GM18502 (cell line): ENCODE results near the gene CCDC24.

Source experiments
- ATAC-seq: cut with Tn5 transposase; IDR thresholded peaks from one replicate; pipeline ENCODE4 v1.9.1; 2021; ENCODE audit warnings: mild to moderate bottlenecking; ENCODE audit not compliant: unreplicated experiment, poor library complexity

The CCDC24 gene

DNA sequence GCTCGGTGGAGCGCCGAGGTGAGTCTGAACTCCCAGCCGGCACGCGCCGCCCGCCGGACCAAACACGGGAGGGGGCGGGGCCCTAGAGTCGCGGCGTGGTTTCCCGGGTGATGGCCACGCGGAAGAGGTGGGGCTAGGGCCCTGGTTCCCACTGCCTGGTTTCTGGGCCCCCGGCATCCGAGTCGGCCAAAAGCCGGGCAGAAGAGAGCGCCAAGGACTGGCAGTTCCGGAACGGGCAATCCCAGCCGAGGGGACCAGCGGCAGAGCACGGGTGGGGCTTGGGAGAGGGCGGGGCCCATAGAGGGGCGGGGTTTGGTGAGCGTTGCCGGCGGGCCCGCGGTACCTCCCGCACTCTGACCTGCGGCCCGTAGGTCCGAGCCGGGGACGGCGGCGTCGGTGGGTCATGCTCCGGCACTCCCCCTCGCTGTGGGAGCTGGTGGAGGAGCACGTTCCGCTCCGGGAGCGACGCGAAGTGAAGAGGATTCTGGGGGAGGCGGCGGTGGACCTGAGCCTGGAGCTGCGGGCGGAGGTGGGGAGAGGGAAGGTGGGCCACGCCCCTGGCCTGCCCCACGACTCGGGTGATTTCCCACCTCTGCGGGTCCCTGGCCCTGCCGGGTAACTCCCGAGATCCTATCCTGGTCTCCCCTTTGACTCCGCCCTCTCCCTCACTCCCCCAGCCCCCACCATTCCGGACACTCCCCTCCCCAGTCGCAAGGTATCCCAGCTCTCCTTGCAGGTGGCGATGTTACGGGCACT is at the start of gene CCDC24:
CCDC24 (plus strand) TSS at position 124 of the 756 bp plus-strand sequence; CDS start at position 404, 280 bp downstream.
- ATAC-seq: peak; percentile 69

DNA sequence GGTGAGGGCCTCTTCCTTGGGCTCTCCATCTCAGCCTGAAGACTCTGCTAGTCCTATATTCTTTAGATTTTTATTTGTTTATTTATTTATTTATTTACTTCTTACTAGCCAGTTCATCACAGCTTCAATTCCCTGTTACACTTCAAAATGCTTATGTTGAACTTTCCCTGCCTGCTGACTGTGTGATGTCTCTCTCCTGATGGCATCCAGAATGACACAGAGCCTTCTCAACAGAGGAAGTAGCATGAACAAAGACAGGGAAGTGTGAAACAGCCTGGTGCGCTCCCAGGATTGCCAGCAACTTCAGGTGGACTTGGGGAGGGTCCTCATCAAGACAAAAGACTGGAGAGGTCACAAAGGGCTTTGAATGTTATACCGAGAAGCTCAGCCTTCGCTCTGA is 49.0 kb upstream of the CCDC24 start:
- ATAC-seq: no peak

DNA sequence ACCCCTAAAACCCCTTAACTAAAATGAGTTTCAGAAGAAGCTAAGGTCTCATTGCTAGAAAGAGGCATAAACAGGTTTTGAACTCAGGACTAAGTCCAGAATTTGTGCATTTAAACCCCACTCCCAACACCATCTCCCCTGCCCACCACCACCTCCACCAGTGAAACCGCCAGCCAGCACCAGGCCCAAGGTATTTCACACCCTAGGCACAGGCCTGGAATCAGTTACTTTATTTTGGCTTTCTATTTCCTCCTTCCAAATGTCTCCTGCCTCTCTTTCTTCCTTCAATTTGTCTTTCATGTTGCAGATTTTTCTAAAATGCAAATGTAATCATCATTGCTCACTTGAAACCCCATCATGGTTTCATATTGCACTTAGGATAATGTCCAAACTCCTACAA is 46.5 kb upstream of the CCDC24 start:
- no peak for ATAC-seq

DNA sequence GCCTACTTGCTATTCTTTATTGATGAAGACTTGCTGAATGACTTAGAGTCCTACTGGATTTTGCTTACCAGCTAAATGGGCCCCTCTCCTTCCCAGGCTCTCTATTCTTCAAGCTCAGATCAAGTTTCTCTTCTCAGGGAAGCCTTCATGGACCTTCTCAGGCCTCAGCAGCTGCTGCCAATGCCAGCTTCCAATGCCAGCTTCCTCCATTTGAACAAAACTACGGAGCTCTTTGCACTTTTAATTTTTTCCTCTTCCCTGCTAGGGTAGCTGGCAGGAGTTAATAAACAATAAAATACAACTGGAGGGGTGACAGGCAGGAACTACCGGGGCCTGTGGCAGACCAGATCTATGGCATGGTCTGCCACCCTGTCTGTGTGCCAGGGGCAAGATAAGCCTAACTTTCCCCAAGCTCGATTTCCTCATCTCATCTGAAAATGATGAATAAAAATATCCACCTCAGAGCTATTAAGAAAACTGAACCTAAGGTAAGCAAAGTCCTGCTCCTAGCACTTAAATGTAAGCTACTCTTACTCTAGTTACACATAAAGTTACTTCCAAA is 45.6 kb upstream of the CCDC24 start:
- no peak for ATAC-seq

DNA sequence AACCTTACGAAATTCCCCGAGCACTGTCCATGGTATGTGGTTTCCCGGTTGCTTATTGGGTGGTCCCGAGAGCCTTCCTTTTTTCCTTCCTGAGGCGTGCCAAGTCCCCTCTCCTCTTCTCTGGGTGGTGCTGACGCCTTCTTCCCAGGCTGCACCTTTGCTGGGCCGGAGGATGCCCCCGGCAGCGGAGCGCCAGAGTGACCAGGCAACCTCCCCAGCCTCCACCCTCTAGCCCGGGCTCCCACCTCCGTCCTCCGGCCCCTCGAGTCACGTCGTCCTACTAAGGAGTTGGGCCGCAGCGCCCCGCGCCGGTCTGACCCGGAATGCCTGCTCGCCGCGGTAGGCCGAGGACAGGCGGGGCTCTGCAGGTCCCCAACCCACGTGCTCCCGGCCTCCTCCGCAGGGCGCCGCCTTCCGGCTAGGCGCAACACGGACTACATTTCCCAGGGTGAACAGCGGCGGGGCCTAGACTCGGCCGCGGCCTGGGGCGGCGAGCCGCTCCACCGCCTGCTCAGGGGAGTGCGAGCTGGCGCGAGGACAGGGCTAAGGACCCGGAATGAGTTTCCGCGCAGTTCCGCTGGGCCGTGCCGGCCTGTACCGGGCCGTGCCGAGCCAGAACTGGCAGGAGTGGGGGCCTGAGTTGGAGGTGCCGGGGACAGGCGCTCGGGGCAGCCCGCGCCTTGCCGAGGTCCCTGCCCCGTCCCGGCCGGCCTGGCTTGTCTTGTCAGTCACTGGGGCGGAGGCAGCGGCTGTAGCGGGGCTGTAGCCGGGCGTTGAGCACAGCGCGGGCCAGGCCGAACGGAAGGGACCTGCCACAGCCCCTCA is 45.0 kb upstream of the CCDC24 start, which contains the start of gene IPO13:
IPO13 (plus strand) TSS at position 715 of the 825 bp plus-strand sequence. CDS start 651 bp downstream, outside the sequence.
- peak; percentile 92 for ATAC-seq

DNA sequence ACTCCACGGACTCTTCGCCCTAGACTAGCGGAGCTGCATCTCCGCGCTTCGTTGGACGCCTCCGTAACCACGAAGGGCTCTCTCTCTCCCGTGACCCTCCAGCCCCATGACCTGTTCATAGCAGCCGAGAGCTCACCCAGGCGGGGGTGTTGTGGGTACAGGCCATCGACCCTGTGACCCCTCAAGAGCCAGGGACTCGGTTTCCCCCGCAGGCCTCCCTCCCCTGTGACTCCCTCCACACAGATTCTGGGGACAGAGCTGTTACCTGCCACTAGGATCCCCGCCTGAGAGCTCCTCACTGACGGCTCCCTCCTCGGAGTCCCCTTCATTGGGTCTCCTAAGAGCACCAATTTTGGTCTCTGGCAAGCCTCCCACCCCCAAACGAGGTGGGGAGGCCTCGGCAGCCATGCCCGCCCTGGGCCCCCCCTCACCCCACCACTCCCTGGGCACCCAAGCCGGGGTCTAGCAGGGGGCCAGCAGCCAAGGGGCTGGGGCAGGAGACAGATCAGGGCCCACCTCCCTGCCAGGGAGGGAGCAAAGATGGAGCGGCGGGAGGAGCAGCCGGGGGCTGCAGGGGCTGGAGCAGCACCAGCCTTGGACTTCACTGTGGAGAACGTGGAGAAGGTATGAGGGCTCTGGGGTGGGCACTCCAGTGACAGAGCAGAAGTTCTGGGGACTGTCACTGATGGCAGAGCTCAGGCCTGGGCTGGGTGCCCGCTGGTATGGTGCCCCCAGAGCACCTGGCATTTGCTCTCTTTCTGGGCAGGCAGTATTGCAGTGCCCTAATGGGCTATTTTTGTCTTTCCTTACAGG is 44.1 kb upstream of the CCDC24 start:
- ATAC-seq: peak; percentile 24

DNA sequence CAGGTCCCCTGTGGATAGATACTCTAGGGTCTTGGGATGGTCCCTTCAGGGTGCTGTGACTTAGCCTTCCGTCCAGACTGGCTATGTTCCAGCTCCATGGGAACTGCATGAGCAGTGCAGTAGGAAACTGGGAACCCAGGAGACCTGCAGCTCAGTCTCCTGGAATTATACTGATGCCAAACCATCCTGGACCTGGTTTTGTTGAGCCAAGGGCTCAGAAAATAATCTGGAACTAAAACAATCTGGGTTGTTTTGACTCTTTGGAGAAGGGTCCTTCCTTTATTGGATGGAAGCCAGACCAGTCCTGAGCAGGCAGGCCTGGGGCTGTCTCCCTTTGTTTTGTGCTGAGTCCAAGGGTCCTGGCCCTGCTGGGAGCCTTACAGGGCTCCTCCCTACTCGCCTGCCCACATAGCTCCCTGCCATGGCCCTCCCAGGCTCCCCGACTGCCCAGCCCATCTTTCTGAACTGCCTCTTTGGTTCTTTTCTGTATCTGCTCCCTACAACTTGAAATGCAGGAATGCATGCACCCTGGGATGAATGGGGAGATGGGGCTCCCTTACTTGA is 43.4 kb upstream of the CCDC24 start:
- no peak for ATAC-seq

DNA sequence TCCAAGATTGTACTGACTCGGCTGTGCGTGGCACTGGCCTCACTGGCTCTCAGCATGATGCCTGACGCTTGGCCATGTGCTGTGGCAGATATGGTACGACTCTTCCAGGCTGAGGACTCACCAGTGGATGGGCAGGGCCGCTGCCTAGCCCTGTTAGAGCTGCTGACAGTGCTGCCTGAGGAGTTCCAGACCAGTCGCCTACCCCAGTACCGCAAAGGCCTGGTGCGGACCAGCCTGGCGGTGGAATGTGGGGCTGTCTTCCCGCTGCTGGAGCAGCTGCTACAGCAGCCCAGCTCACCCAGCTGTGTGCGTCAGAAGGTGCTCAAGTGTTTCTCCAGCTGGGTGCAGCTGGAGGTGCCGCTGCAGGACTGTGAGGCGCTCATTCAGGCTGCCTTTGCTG is 41.7 kb upstream of the CCDC24 start:
- ATAC-seq: no peak

DNA sequence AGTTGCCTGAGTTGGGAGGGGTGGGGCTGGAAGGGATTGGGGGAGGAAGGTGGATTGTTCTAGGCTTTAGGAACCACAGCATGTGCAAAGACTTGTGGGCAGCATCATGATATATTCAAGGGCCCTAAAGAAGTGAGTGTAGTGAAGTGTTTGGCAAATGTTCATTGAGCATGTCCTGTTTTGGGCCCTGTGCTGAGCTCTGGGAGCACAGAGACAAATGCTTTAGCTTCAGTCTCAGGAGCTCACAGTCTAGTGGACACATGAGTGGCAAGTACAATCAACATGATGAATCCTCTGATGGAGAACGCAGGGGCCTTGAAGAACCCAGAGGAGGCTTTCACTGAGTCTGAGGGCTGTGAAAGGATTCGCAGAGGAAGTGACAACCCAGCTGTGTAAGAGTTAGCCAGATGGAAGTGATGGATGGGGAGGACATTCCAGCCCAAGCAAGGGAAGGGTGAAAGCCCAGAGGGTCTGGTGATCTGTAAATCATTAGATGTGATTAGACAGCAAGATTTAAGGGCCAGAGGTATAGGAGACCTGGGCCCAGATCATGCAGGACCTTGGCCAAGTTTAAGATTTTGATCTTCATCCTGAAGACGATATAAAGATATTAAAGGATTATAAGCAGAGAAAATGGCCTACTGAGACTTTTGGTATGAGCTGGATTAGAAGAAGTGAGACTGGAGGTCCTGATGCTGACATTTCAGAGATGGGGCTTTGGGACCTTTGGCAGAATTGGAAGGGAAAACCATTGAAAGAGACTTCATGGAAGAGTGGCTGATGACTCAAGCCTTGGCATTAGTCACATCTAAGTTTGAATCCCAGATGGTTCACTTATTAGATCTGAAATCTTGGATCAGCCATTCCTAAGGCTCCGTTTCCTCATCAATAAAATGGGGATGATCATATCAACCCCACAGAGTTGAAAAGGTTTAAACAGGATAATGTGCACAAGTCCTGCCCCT is 40.1 kb upstream of the CCDC24 start:
- ATAC-seq: no peak

DNA sequence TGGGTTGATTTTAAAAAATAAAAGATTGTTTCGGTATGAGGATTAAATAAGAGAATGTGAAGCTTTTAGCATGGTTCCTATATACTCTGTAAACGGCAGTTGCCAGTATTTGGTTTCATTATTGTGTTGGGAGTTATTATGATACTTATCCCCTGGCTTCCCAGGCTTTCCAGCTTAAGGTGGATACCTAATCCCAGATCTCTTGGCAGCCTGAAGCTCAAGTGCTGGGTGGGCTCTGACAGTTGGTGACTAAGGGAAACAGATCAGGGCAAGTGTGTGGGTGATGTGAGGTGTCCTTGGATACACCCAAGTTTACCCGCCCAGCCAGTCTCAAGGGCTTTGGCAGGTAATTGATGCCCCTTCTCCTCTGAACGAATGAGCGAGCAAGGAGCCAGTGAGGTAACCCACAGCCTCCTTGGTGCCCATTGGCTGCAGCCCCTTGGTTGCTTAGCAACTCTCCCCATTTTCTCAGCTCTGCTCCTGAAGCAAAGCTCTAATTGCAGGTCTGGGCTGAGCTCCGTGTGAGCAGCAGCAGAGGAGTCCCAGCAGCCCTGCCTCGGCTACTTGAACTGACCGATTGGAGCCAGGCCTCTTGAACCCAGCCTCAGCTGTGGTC is 38.6 kb upstream of the CCDC24 start:
- ATAC-seq: no peak

DNA sequence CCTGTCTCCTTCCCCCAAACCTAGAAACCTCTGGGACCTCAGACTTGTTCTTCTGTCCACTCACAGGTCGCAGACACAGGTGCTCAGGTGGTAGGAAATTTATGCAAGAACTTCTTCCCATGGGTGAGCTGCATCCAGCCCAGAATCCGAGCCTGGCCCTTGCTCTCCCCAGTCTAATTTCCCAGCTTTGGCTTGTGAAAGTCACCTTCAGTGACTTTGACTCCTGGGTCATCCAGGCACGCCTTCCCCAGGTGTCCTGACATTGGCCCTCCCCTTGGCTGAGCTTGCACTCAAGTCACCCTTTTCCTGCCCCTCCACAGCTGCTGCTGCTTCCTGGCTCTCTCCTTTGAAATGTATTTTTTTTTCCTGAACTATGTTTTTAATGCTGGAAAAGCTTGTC is 38.0 kb upstream of the CCDC24 start:
- ATAC-seq: no peak

DNA sequence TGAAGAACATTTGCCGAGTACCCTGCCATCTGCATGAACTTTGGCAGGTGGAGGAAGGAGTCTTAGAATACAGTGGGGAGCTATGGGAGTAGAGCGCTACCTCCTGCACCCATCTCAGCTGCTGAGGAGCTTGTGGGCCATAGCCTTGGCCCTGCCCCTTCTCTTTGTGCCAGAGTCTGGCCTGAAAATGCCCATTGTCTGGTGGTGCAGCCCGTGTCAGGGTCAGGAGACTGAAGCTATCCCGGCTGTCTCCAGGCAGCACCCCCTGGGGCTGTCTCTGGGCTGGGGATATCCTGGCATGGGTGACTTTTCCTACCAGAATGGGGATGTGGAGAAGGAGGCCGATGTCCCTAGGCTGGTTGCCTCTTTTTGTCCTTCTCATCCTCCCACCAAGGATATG is 37.4 kb upstream of the CCDC24 start:
- ATAC-seq: no peak

DNA sequence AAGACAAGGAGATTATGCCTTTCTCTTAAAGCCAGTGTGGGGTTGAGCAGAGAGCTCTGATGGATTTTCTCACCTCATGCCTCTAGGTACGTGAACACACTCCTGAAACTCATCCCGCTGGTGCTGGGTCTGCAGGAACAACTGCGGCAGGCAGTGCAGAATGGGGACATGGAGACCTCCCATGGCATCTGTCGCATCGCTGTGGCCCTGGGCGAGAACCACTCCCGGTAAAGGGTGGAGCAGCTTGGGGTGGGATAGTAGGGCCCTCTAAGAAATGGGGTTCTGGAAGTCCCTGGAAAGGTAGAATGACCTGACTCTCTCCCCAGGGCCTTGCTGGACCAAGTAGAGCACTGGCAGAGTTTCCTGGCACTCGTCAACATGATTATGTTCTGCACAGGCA is 35.2 kb upstream of the CCDC24 start:
- no peak for ATAC-seq

DNA sequence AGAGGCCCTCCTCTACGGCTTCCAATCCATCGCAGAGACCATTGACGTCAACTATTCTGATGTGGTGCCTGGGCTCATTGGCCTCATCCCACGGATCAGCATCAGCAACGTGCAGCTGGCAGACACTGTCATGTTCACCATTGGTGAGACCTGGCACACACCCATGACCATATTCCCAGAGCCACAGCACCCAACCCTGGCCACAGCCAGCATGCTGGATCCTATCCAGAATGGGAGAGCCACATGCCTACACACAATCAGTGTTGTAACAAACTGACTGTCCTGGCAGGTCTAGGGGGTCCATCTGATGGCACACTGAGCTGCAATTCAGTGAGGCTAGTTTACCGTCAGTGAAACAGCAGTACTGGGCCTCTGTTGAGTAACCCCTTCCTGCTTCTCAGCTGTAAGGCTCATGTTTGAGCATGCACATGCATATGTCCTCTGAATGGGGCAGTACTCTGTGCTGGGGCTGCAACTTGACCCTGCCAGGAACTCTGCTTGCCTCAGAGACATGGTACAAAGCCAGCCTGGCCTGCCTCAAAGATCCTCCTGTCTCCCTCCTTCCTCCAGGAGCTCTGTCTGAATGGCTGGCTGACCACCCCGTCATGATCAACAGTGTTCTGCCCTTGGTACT is 33.9 kb upstream of the CCDC24 start:
- no peak for ATAC-seq

DNA sequence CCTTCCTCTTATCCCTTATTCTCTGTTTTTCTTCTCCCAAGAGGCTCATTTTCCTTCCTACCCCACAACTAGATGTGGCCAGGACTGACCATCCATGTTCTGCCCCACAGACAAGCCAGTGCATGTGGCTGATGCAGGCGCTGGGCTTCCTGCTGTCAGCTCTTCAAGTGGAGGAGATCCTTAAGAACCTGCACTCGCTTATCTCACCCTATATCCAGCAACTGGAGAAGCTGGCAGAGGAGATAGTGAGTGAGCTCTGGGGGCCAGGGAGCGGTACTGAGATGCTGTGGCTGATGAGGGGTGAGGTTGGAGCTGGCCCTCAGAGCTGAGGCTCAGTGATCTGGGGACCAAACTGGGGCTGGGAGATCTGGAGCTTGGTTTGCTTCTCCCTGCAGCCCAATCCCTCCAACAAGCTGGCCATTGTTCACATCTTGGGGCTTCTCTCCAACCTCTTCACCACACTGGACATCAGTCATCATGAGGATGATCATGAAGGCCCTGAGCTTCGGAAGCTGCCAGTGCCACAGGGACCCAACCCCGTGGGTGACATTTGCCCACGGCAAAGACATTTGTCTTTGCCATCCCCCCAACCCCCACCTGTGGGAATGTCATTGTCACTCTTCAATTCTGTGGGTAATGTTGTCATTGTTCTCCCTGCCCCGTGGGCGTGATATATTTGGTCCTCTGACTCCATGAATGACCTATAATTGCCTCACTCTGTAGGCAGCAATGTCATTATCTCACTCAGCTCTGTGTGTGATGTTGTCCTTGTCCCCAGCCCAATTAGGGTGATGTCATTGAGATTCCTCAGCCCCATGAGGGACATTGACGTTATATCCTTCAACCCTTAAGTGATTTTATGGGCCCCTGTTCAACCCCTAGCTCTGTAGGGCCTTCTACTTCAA is 32.8 kb upstream of the CCDC24 start:
- ATAC-seq: no peak

DNA sequence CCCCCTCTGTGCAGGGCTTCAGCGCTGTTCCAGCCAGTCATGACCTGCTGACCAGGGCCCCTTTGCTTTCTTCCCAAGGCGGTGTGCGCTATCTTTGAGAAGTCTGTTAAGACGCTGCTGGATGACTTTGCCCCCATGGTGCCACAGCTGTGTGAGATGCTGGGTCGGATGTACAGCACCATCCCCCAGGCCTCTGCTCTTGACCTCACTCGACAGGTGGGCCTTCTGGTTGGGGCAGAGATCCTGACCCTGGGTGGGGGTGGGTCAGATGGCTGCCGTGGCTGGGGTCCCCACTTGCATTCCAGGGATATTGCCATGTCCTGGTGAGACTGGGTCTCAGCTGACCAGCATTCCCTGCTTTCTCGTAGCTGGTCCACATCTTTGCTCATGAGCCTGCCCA is 30.6 kb upstream of the CCDC24 start:
- ATAC-seq: no peak

DNA sequence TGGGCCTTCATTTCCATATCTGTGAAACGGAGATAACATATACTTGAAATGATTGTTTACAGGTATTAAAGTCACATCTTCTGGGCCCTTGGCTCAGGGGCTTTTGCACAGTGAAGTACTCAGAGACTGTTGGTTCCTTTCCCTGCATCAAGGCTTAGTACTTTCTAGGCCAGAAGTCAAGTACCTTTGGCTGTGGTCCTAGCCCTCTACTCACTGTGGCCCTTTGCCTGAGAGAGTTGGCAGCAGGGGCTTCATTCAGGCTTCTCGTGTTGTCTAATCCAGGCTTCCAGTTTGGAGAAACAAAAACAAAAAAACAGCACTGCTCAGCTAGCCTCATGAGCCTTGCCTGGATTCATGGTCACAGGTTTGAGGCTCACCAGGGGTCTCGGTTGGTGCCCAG is 29.7 kb upstream of the CCDC24 start:
- ATAC-seq: no peak
